Vagina (tissue), 2 donors: ENCODE measurements around the gene CDK14. TPM values are rescaled to one million over a fixed set of nuclear protein-coding genes. Genes with fewer than 3 reads are reported as not detected.

Experiments used
- DNase-seq, 2 donors: peaks; one replicate each; pipeline ENCODE4 v3.0.0-alpha.2; 2017; ENCODE audit errors: extremely low spot score in 2 of 2
- H3K27ac ChIP-seq: fragments of 200-600 bp; sonication (generic); one replicate; pipeline ENCODE4 v1.5.1; 2019
- H3K27me3 ChIP-seq: fragments of 200-600 bp; sonication (generic); one replicate; pipeline ENCODE4 v1.5.1; 2019
- H3K36me3 ChIP-seq, 2 donors: fragments of 200-600 bp; sonication (generic); one replicate each; pipeline ENCODE4 v1.5.1; 2017 to 2019
- H3K4me1 ChIP-seq: fragments of 200-600 bp; sonication (generic); one replicate; pipeline ENCODE4 v1.5.1; 2019
- H3K4me3 ChIP-seq, 2 donors: fragments of 200-600 bp; sonication (generic); 1 replicate in 1 of 2; 2 replicates in 1 of 2; pipeline ENCODE4 v1.5.1; 2016 to 2019
- H3K9me3 ChIP-seq: fragments of 200-600 bp; sonication (generic); one replicate; pipeline ENCODE4 v1.5.1; 2019
- POLR2A ChIP-seq, 2 donors: fragments of 450-650 bp; IDR thresholded peaks; one replicate each; pipeline ENCODE4 v1.6.1; 2017; ENCODE audit warnings: antibody characterized with exemption in 2 of 2, mild to moderate bottlenecking in 2 of 2, moderate library complexity in 2 of 2
- POLR2AphosphoS5 ChIP-seq, 2 donors: sonication (generic); formaldehyde crosslinking; IDR thresholded peaks; one replicate each; pipeline ENCODE4 v1.9.0; 2017; ENCODE audit warnings: antibody characterized with exemption in 2 of 2, mild to moderate bottlenecking in 2 of 2, low read depth in 1 of 2; ENCODE audit not compliant: insufficient read depth in 1 of 2
- intact Hi-C: fragments of 100-400 bp; cut with DNase I; formaldehyde crosslinking; loops from one replicate; pipeline ENCODE4 v1.15.1; 2023
- total RNA-seq: library from RNA; depleted of rRNA; stranded (reverse); fragments of >200 nt; gene quantifications from one replicate; pipeline ENCODE4 v1.2.3, GENCODE V29; 2016
- TF ChIP-seq, protein P1 (sequence below), 3 experiments: fragments of 450-650 bp in 2 of 3; fragments of 200-600 bp in 1 of 3; sonication (generic) in 1 of 3; IDR thresholded peaks; one replicate each; pipeline ENCODE4 v1.5.1; 2017 to 2019; ENCODE audit warnings: antibody characterized with exemption in 3 of 3, mild to moderate bottlenecking in 2 of 3, moderate library complexity in 2 of 3

The CDK14 gene
- total RNA-seq, 1 donor from 2014 or later, result 21.6 TPM

DNA sequence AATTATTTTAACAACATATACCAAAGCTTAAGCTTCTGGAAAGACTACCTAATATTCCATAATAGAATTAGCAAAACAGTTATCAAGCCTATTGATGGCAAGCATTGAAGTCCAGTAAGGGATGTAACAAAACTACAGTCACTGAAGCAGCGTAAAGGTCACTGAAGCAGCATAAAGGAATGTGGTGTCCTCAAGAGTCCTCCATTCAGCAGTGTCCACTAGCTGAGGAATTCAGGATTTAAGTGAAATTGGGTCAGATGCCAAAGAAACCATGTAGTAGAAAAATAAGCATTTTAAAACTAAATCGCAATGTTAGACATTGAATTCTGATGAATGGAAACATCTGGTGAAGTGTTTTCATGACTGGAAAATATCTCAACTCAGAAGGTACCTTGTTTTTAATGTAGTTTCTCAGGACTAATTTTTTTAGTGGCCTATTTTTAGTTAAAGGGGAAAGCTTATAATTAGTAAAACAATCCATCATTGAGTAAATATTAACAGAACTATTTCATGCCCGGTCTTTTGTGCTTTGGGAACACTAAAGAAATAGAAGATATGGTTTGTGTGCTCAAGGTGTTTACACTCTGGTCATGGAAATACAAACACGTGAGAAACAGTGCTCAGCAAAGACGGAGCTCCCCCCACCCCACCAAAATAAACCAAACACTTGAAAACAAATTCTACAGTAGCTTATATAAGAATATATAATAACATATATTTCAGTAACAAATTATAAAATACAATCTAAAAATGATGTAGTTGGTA lies 121.4 kb downstream of the CDK14 start:
- TF ChIP-seq POLR2AphosphoS5 (IDR thresholded peaks at IDR 0.05; ENCODE audit: insufficient read depth in 1 of 2, low read depth in 1 of 2), result no peak
- TF ChIP-seq POLR2A (IDR thresholded peaks at IDR 0.05), result no peak
- TF ChIP-seq, protein P1, sequence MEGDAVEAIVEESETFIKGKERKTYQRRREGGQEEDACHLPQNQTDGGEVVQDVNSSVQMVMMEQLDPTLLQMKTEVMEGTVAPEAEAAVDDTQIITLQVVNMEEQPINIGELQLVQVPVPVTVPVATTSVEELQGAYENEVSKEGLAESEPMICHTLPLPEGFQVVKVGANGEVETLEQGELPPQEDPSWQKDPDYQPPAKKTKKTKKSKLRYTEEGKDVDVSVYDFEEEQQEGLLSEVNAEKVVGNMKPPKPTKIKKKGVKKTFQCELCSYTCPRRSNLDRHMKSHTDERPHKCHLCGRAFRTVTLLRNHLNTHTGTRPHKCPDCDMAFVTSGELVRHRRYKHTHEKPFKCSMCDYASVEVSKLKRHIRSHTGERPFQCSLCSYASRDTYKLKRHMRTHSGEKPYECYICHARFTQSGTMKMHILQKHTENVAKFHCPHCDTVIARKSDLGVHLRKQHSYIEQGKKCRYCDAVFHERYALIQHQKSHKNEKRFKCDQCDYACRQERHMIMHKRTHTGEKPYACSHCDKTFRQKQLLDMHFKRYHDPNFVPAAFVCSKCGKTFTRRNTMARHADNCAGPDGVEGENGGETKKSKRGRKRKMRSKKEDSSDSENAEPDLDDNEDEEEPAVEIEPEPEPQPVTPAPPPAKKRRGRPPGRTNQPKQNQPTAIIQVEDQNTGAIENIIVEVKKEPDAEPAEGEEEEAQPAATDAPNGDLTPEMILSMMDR (IDR thresholded peaks at IDR 0.05), result no peak
- intact Hi-C loops, result no loop called here
- no peak for DNase-seq
- no peaks in the 10 kb centered on the region for H3K9me3 ChIP-seq
- no peaks in the 10 kb centered on the region for H3K27me3 ChIP-seq
- H3K4me3 ChIP-seq, result no peak overlapping the region
- H3K36me3 ChIP-seq, result no peaks in the 10 kb centered on the region
- no peaks in the 10 kb centered on the region for H3K4me1 ChIP-seq
- H3K27ac ChIP-seq, result no peak overlapping the region

DNA sequence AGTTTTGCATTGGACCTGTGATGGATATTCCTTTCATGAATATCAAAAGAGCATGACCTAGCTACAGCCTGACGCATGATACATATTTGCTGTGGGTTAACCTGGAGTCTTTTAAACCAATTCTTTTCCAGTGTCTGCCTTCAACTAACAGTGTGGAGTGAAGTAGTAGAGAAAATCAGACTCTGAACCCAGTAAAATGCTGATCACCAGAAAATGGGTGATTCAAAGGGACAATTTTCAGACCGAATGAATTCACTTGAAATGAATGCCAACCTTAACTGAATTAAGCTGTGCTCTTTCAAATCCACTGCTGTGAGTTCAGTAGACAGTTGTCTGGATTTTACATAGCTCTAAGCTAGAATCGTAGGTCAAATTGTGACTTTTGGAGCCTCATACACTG lies 123.0 kb downstream of the CDK14 start:
- Histone ChIP-seq H3K36me3 (no peaks in the 10 kb centered on the region), H3K27ac (no peak overlapping the region), H3K4me1 (no peaks in the 10 kb centered on the region), H3K27me3 (no peaks in the 10 kb centered on the region), H3K4me3 (no peak overlapping the region), H3K9me3 (no peaks in the 10 kb centered on the region)
- intact Hi-C loops, result no loop called here
- TF ChIP-seq, protein P1 (IDR thresholded peaks at IDR 0.05), result no peak
- TF ChIP-seq POLR2A (IDR thresholded peaks at IDR 0.05), result no peak
- TF ChIP-seq POLR2AphosphoS5 (IDR thresholded peaks at IDR 0.05; ENCODE audit: insufficient read depth in 1 of 2, low read depth in 1 of 2), result no peak
- DNase-seq, result no peak

DNA sequence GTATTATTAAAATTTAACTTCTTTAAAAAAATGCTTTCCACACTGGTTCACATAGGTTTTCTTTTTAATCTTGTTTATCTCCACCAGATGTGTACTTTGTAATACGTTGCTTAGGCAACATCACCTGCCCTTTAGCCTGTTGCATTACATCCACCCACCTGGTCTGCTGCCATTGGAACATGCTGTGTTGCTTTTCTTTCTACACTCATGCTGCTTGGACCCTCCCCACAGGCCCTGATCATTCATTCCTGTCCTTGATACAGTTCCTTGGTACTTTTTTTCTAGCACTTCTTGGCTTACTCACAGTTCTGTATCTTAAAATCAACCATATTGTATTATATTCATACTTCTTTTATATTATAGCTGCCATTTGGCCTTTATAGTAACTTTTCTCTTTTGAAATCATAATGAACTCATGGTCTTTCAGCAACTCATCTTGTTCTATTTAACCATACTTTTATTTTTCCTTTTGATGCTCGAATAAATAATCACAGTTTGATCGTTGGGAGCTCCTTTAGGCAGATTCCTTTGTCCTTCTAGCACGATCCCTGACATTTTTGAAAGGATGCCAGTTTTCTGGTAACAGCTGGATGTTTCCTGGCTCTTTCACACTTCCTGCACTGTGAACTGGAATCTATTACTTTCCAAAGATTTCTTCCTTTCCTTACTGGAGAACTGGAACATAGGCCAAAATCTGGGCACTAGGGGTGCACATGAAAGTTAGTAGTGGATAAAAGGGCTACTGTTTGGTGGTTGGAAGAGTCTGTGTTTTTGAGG lies 125.1 kb downstream of the CDK14 start:
- TF ChIP-seq, protein P1 (IDR thresholded peaks at IDR 0.05), result no peak
- no peak for TF ChIP-seq POLR2AphosphoS5 (IDR thresholded peaks at IDR 0.05; ENCODE audit: insufficient read depth in 1 of 2, low read depth in 1 of 2)
- TF ChIP-seq POLR2A (IDR thresholded peaks at IDR 0.05), result no peak
- H3K36me3 ChIP-seq, result no peaks in the 10 kb centered on the region
- no peaks in the 10 kb centered on the region for H3K9me3 ChIP-seq
- intact Hi-C loops, result no loop called here
- DNase-seq, result no peak
- H3K27me3 ChIP-seq, result no peaks in the 10 kb centered on the region
- H3K27ac ChIP-seq, result no peak overlapping the region
- no peak overlapping the region for H3K4me3 ChIP-seq
- no peaks in the 10 kb centered on the region for H3K4me1 ChIP-seq

DNA sequence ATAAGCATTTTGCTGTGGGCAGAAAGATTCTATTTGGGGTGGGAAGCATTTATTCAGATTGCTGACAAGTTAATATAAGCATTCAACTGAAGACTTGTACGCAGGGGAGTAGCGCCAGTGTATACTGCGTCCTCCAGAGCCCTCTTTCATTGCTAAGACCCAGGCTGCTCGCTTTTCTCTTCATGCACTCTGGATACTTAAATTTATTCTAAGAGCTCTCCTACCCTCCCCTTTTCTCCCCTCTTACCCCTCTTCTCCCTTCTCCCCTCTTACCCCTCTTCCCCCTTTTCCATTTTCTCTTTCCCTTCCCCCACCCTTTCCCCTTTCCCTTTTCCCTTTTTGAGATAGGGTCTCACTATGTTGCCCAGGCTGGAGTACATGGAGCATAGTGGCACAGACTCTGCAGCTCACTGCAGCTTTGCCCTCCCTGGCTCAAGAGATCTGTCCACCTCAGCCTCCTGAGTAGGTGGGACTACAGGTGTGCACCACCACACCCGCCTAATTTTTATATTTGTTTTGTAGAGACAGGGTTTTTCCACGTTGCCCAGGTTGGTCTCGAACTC lies 125.8 kb downstream of the CDK14 start:
- Histone ChIP-seq H3K4me1 (no peaks in the 10 kb centered on the region), H3K27ac (no peak overlapping the region), H3K36me3 (no peaks in the 10 kb centered on the region), H3K4me3 (no peak overlapping the region), H3K9me3 (no peaks in the 10 kb centered on the region), H3K27me3 (no peaks in the 10 kb centered on the region)
- intact Hi-C loops, result no loop called here
- no peak for DNase-seq
- no peak for TF ChIP-seq POLR2A (IDR thresholded peaks at IDR 0.05)
- TF ChIP-seq, protein P1 (IDR thresholded peaks at IDR 0.05), result no peak
- no peak for TF ChIP-seq POLR2AphosphoS5 (IDR thresholded peaks at IDR 0.05; ENCODE audit: insufficient read depth in 1 of 2, low read depth in 1 of 2)
